Neuronal stem cell (in vitro differentiated cells): ENCODE results near the gene CKAP5.

Experiments
- DNase-seq: peaks from one replicate; pipeline ENCODE4 v3.0.0-alpha.2; 2013; ENCODE audit warnings: low spot score
- H2AFZ ChIP-seq: one replicate; pipeline ENCODE4 v1.6.1; 2013; ENCODE audit warnings: mild to moderate bottlenecking, low read length, inconsistent platforms
- H2AK5ac ChIP-seq: 2 replicates; pipeline ENCODE4 v1.6.1; 2013; ENCODE audit warnings: low read depth, mild to moderate bottlenecking, inconsistent platforms, low read length, moderate library complexity, mixed read lengths
- H2BK120ac ChIP-seq: 2 replicates; pipeline ENCODE4 v1.6.1; 2013; ENCODE audit warnings: low read depth, mild to moderate bottlenecking, inconsistent platforms, low read length, moderate library complexity, mixed read lengths
- H2BK12ac ChIP-seq: one replicate; pipeline ENCODE4 v1.6.1; 2013; ENCODE audit warnings: low read length, inconsistent platforms
- H2BK15ac ChIP-seq: 2 replicates; pipeline ENCODE4 v1.6.1; 2013; ENCODE audit warnings: mild to moderate bottlenecking, low read length, inconsistent platforms, mixed read lengths
- H2BK5ac ChIP-seq: one replicate; pipeline ENCODE4 v1.6.1; 2013; ENCODE audit warnings: inconsistent platforms, mild to moderate bottlenecking, low read length, moderate library complexity
- H3K14ac ChIP-seq: one replicate; pipeline ENCODE4 v1.6.1; 2013; ENCODE audit warnings: low read length, inconsistent platforms
- H3K18ac ChIP-seq: 2 replicates; pipeline ENCODE4 v1.6.1; 2013; ENCODE audit warnings: low read length, inconsistent platforms
- H3K23ac ChIP-seq: 2 replicates; pipeline ENCODE4 v1.6.1; 2013; ENCODE audit warnings: low read depth, mild to moderate bottlenecking, mixed read lengths, low read length, inconsistent platforms; ENCODE audit not compliant: poor library complexity
- H3K27ac ChIP-seq: replicated peaks from 3 replicates; pipeline ENCODE4 v1.5.1; 2013; ENCODE audit warnings: low read length, inconsistent platforms
- H3K27me3 ChIP-seq, 3 experiments: 2 replicates each; pipeline ENCODE4 v1.6.1; 2013; ENCODE audit warnings: low read length in 3 of 3, mild to moderate bottlenecking in 2 of 3, inconsistent platforms in 1 of 3, low read depth in 1 of 3, mixed read lengths in 1 of 3, moderate library complexity in 1 of 3; ENCODE audit not compliant: control insufficient read depth in 3 of 3, insufficient read depth in 3 of 3
- H3K36me3 ChIP-seq, 2 donors: replicated peaks in 1 of 2; 2 replicates each; pipeline ENCODE4 v1.6.1; 2013; ENCODE audit warnings: low read length in 2 of 2; ENCODE audit not compliant: control insufficient read depth in 2 of 2, insufficient read depth in 2 of 2
- H3K4ac ChIP-seq: 2 replicates; pipeline ENCODE4 v1.6.1; 2013; ENCODE audit warnings: inconsistent platforms, mild to moderate bottlenecking, low read length, moderate library complexity
- H3K4me1 ChIP-seq, 2 donors: 1 replicate in 1 of 2; 2 replicates in 1 of 2; pipeline ENCODE4 v1.6.1; 2013; ENCODE audit warnings: low read length in 2 of 2, low read depth in 1 of 2; ENCODE audit not compliant: control insufficient read depth in 2 of 2, insufficient read depth in 1 of 2
- H3K4me2 ChIP-seq: one replicate; pipeline ENCODE4 v1.6.1; 2013; ENCODE audit warnings: mild to moderate bottlenecking, low read length, inconsistent platforms; ENCODE audit not compliant: insufficient read depth, poor library complexity, severe bottlenecking
- H3K4me3 ChIP-seq, 2 donors: 2 replicates each; pipeline ENCODE4 v1.5.1; 2013; ENCODE audit warnings: low read length in 2 of 2, mild to moderate bottlenecking in 2 of 2, inconsistent platforms in 1 of 2, moderate library complexity in 1 of 2
- H3K79me1 ChIP-seq: one replicate; pipeline ENCODE4 v1.6.1; 2013; ENCODE audit warnings: low read depth, mild to moderate bottlenecking, inconsistent platforms, low read length, moderate library complexity
- H3K9ac ChIP-seq: one replicate; pipeline ENCODE4 v1.6.1; 2013; ENCODE audit warnings: mild to moderate bottlenecking, low read depth, low read length, inconsistent platforms; ENCODE audit not compliant: poor library complexity
- H3K9me3 ChIP-seq, 2 donors: replicated peaks in 1 of 2; 2 replicates each; pipeline versions ENCODE3 to v1.6.1; 2013; ENCODE audit warnings: low read length in 2 of 2, mild to moderate bottlenecking in 2 of 2, inconsistent platforms in 1 of 2, low read depth in 1 of 2, mixed read lengths in 1 of 2, moderate library complexity in 1 of 2; ENCODE audit not compliant: control insufficient read depth in 2 of 2, insufficient read depth in 1 of 2
- H4K8ac ChIP-seq: one replicate; pipeline ENCODE4 v1.6.1; 2013; ENCODE audit warnings: low read depth, mild to moderate bottlenecking, inconsistent platforms, low read length, moderate library complexity
- H4K91ac ChIP-seq: one replicate; pipeline ENCODE4 v1.6.1; 2013; ENCODE audit warnings: low read length, low read depth, mild to moderate bottlenecking, inconsistent platforms; ENCODE audit not compliant: poor library complexity
- WGBS, 2 donors: extraction: QIAGEN DNeasy Blood & Tissue Kit; methylation state at CpG; one replicate each; pipeline ENCODE4 v1.1.7; 2013; ENCODE audit warnings: missing lambda C conversion rate in 2 of 2, mixed read lengths in 1 of 2; ENCODE audit not compliant: insufficient read length in 2 of 2, insufficient replicate concordance in 1 of 2; ENCODE audit errors: extremely low coverage in 2 of 2; 5-methylcytosine and 5-hydroxymethylcytosine counted together

CKAP5 gene

GRCh38 chr11:46745328-46745727, 100.8 kb downstream of the CKAP5 start:
- no peak overlapping the region for H2AFZ ChIP-seq
- peaks cover 49 to 99% of the 10 kb centered on the region in 2 donors for H3K36me3 ChIP-seq
- no peaks in the 10 kb centered on the region for H3K79me1 ChIP-seq
- no peak for DNase-seq
- no peaks in the 10 kb centered on the region for H3K4me1 ChIP-seq
- no peak overlapping the region for H2BK120ac ChIP-seq
- H4K8ac ChIP-seq: no peak overlapping the region
- H3K4me2 ChIP-seq: no peak overlapping the region
- H3K27ac ChIP-seq: no peak overlapping the region
- no peak overlapping the region for H3K23ac ChIP-seq
- no CpG with 5 or more reads among the region's 1 CpG for WGBS, 2 donors
- no peak overlapping the region for H3K4me3 ChIP-seq
- H2BK5ac ChIP-seq: no peak overlapping the region
- no peak overlapping the region for H4K91ac ChIP-seq
- H2AK5ac ChIP-seq: no peak overlapping the region
- no peak overlapping the region for H3K9ac ChIP-seq
- no peak overlapping the region for H2BK15ac ChIP-seq
- H3K9me3 ChIP-seq: no peaks in the 10 kb centered on the region
- H3K4ac ChIP-seq: no peak overlapping the region
- no peak overlapping the region for H3K14ac ChIP-seq
- no peak overlapping the region for H3K18ac ChIP-seq
- H3K27me3 ChIP-seq: no peaks in the 10 kb centered on the region
- no peak overlapping the region for H2BK12ac ChIP-seq

DNA sequence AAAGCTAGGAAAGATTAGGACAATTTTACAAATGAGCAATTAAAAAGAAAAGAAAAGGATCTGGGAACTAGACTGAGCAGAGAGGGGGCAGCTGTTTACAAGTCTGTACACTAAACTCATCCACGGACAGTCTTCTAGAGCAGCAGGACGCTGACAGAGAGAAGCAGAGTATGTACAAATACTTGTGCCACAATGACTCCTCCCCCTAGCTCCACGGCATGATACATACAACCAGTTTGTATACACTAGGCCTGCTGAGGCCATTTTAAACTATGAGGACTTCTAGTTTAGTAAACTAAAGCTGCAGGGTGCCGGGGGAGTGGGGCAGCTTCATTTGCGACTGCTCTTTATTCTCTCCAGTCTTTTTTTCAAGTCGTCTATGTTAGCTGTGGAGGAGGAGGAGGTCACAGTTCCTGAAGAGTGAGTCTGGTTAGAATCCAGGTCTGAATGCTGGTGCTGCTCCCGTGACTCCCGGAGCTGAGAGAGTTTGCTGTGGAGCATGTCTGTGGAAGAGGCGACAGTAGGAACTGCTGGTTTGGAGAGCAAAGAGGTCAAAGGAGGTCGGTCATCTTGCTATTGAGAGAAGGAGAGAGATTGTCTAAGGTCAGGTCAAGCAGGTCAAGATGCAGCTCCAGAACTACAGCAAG, 102.3 kb downstream of the CKAP5 start:
- no peak overlapping the region for H3K4me2 ChIP-seq
- no peak overlapping the region for H4K91ac ChIP-seq
- no peak overlapping the region for H2BK12ac ChIP-seq
- H3K4me1 ChIP-seq: no peaks in the 10 kb centered on the region
- no peaks in the 10 kb centered on the region for H3K27me3 ChIP-seq
- no peak overlapping the region for H3K23ac ChIP-seq
- no peaks in the 10 kb centered on the region for H3K79me1 ChIP-seq
- H3K27ac ChIP-seq: no peak overlapping the region
- no peak overlapping the region for H2AK5ac ChIP-seq
- H3K4me3 ChIP-seq: no peak overlapping the region
- H3K14ac ChIP-seq: no peak overlapping the region
- H3K9ac ChIP-seq: no peak overlapping the region
- no CpG with 5 or more reads among the region's 10 CpGs for WGBS, 2 donors
- no peak overlapping the region for H3K18ac ChIP-seq
- no peak overlapping the region for H2BK120ac ChIP-seq
- no peak for DNase-seq
- H4K8ac ChIP-seq: no peak overlapping the region
- H3K4ac ChIP-seq: no peak overlapping the region
- H2BK5ac ChIP-seq: no peak overlapping the region
- H2AFZ ChIP-seq: no peak overlapping the region
- H2BK15ac ChIP-seq: no peak overlapping the region
- peaks cover 44 to 90% of the 10 kb centered on the region in 2 donors for H3K36me3 ChIP-seq
- H3K9me3 ChIP-seq: no peaks in the 10 kb centered on the region

DNA sequence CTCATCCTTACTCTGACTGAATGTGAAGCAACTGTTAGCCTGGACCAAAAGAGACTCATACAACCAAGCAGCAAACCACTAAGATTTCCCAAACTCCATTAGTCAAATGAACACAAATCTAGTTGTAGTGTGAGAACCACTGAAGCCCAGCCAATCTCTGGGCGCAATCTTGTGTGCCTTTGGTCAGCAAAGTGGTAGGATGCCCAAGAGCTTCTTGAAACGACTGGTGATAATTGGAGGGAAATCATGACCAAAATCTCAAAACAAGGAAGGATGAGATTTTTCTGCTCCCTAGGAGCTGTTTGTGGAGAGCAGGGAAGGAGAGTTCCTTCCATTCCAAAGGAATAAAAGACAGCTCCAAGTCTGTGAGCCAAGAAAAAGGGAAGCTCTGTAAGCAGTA, 103.0 kb downstream of the CKAP5 start:
- Histone ChIP-seq H3K4me3 (no peak overlapping the region), H3K27me3 (no peaks in the 10 kb centered on the region), H3K14ac (no peak overlapping the region), H2BK15ac (no peak overlapping the region), H2BK120ac (no peak overlapping the region), H2BK5ac (no peak overlapping the region), H3K4me1 (no peaks in the 10 kb centered on the region), H3K9ac (no peak overlapping the region), H3K4me2 (no peak overlapping the region), H3K79me1 (no peaks in the 10 kb centered on the region), H3K23ac (no peak overlapping the region), H3K4ac (no peak overlapping the region), H3K18ac (no peak overlapping the region), H2AFZ (no peak overlapping the region), H3K36me3 (peaks cover 42 to 83% of the 10 kb centered on the region in 2 donors), H4K91ac (no peak overlapping the region), H4K8ac (no peak overlapping the region), H2AK5ac (no peak overlapping the region), H3K27ac (no peak overlapping the region), H2BK12ac (no peak overlapping the region), H3K9me3 (no peaks in the 10 kb centered on the region)
- WGBS, 2 donors: no CpG with 5 or more reads among the region's 2 CpGs
- DNase-seq: no peak

DNA sequence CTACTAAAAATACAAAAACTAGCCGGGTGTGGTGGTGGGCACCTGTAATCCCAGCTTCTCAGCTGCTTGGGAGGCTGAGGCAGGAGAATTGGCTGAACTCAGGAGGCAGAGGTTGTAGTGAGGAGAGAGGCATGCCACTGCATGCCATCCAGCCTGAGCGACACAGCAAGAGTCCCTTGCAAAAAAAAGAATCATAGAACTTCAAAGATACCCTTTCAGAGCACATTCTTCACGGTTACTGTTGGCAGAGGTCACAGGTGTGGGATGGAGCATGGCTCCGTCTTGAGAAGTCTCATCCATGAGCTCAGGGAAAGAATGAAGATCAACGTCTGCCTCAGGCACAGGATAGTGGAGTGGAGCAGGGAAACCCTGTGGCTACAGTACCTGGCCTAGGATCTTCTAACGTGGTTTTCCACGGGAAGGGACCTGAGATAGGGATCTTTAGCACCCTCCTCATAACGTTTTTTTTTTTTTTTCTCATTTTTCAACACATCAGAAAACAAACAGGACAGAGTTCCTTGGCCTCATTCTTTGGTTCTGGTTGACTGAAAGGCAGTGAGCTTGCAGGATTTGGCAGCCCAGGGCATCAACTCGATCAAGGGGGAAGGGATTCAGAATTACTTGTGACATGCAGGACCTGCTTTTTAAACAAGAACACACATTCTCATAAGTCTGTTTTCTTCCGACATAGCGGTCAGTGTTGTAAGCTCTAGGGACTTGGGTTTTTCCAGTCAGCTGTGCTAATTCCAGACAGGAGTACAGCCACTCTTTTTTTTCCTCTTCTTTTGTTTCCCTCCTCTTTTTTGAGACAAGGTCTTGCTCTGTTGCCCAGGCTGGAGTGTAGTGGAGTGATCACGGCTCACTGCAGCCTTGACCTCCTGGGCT, 104.2 kb downstream of the CKAP5 start:
- Histone ChIP-seq H3K9ac (no peak overlapping the region), H3K27me3 (no peaks in the 10 kb centered on the region), H3K23ac (no peak overlapping the region), H2AFZ (no peak overlapping the region), H3K4ac (no peak overlapping the region), H3K9me3 (no peaks in the 10 kb centered on the region), H4K8ac (no peak overlapping the region), H2BK12ac (no peak overlapping the region), H2AK5ac (no peak overlapping the region), H3K79me1 (no peaks in the 10 kb centered on the region), H2BK15ac (no peak overlapping the region), H3K18ac (no peak overlapping the region), H4K91ac (no peak overlapping the region), H2BK120ac (no peak overlapping the region), H2BK5ac (no peak overlapping the region), H3K14ac (no peak overlapping the region), H3K4me2 (no peak overlapping the region), H3K27ac (no peak overlapping the region), H3K4me3 (no peak overlapping the region), H3K36me3 (peaks cover 34 to 71% of the 10 kb centered on the region in 2 donors), H3K4me1 (no peaks in the 10 kb centered on the region)
- DNase-seq: no peak
- WGBS, 2 donors: no CpG with 5 or more reads among the region's 12 CpGs
